ENCODE results near the gene PPM1A. TPM values are rescaled to one million over a fixed set of nuclear protein-coding genes. Genes with fewer than 3 reads are reported as not detected.

PPM1A gene
- total and polyA plus RNA-seq, 2 of the 8 experiments (the other 6 are each of a cell fraction or from before 2014, with no cell fraction given) = 14.0 to 51.2 TPM

DNA sequence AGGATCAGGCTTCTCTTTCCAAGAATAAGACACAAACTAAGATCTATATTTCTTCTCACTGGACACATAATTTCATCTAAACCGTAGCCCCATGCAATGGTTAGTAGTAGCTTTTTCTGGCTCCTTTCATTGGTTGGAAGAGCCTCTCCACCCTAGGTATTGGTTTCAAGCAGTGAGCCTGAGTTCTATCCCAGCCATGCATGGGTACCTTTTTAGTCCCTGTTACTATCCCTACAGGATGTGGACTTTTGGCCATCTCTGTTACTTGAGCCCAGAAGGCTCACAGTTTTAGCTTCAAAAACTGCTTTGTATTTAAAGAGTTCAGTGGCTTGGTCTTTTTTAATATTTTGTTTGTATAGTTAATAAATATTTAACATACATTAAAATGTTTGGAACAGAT, 16.1 kb downstream of the PPM1A start:
- DNase-seq (ENCODE audit: low read depth in 1 of 2, low spot score in 2 of 2) = no peak
- Histone ChIP-seq H4K91ac (replicated peaks; ENCODE audit: insufficient read length, low read length) (no peak overlapping the region), H4K5ac (ENCODE audit: insufficient read length, low read depth, low read length) (no peak overlapping the region), H3K4me1 (replicated peaks in 1 of 4; ENCODE audit: control insufficient read depth in 3 of 4, insufficient read depth in 4 of 4, low read length in 3 of 4) (no peaks in the 10 kb centered on the region), H3K27me3 (replicated peaks in 1 of 4; ENCODE audit: control insufficient read depth in 3 of 4, extremely low read depth in 1 of 4, insufficient read depth in 3 of 4, low read length in 3 of 4) (no peaks in the 10 kb centered on the region), H2BK20ac (ENCODE audit: low read length) (no peak overlapping the region), H3K14ac (ENCODE audit: insufficient read length) (no peak overlapping the region), H3K4ac (replicated peaks; ENCODE audit: insufficient read length, low read depth, low read length) (no peak overlapping the region), H4K8ac (ENCODE audit: extremely low read depth, insufficient read depth, low read length) (no peak overlapping the region), H2AK5ac (ENCODE audit: low read depth, low read length) (no peak overlapping the region), H3K4me2 (ENCODE audit: insufficient read depth in 1 of 2, low read depth in 2 of 2, low read length in 2 of 2) (no peak overlapping the region), H3K79me2 (ENCODE audit: control insufficient read depth in 1 of 2, insufficient read depth in 2 of 2, low read length in 2 of 2) (peaks cover 2 to 95% of the 10 kb centered on the region in 2 experiments; a peak in 2 of 4 replicates), H3K9ac (replicated peaks in 1 of 4; ENCODE audit: extremely low read depth in 1 of 4, low read depth in 3 of 4, low read length in 3 of 4) (no peak overlapping the region), H2AFZ (ENCODE audit: low read length) (no peak overlapping the region), H3K9me3 (ENCODE audit: insufficient read depth in 2 of 2, low read depth in 1 of 2, low read length in 1 of 2) (no peaks in the 10 kb centered on the region), H3K56ac (replicated peaks; ENCODE audit: insufficient read length, low read depth, low read length) (no peak overlapping the region), H2BK15ac (ENCODE audit: low read length) (0 out of 2 replicates have a peak overlapping the region, but pooled peaks have one; percentile 21), H2BK120ac (replicated peaks; ENCODE audit: low read depth, low read length) (no peak overlapping the region), H3K23ac (ENCODE audit: insufficient read length) (no peak overlapping the region), H3K4me3 (ENCODE audit: extremely low read depth in 1 of 4, insufficient read depth in 2 of 4, low read depth in 3 of 4, low read length in 4 of 4) (no peak overlapping the region), H2BK12ac (ENCODE audit: low read depth, low read length) (no peak overlapping the region), H3K23me2 (ENCODE audit: low read depth, low read length) (no peaks in the 10 kb centered on the region), H3K18ac (ENCODE audit: extremely low read depth, low read length) (no peak overlapping the region), H4K20me1 (replicated peaks in 1 of 2; ENCODE audit: control insufficient read depth in 1 of 2, insufficient read depth in 2 of 2, low read length in 2 of 2) (peaks cover 0 to 2% of the 10 kb centered on the region in 2 experiments), H3K79me1 (ENCODE audit: low read depth, low read length) (no peaks in the 10 kb centered on the region; the same call in 1 of the 2 replicates), H3K27ac (ENCODE audit: low read depth, low read length) (no peak overlapping the region), H2BK5ac (ENCODE audit: low read depth, low read length) (no peak overlapping the region), H3K36me3 (ENCODE audit: control insufficient read depth in 2 of 4, insufficient read depth in 4 of 4, low read length in 3 of 4) (no peaks in the 10 kb centered on the region; a peak in 1 of 8 replicates)
- no peak for TF ChIP-seq SIRT6 (IDR thresholded peaks at IDR 0.05; ENCODE audit: low read length)
- no peak for TF ChIP-seq KDM1A (IDR thresholded peaks at IDR 0.05; ENCODE audit: borderline replicate concordance, low read length)
- no peak for TF ChIP-seq GTF2F1 (IDR thresholded peaks at IDR 0.05; ENCODE audit: borderline replicate concordance, low read depth, low read length)
- no peak for TF ChIP-seq CBX8 (IDR thresholded peaks at IDR 0.05; ENCODE audit: borderline replicate concordance, low read depth, low read length)
- TF ChIP-seq TBP (IDR thresholded peaks at IDR 0.05; ENCODE audit: low read depth, low read length) = no peak
- no peak for TF ChIP-seq CTCF (IDR thresholded peaks at IDR 0.05; ENCODE audit: control extremely low read depth in 1 of 3, insufficient read depth in 1 of 3, low read depth in 1 of 3, low read length in 3 of 3)
- no peak for TF ChIP-seq CBX5 (IDR thresholded peaks at IDR 0.05; ENCODE audit: low read depth, low read length)
- no peak for TF ChIP-seq RBBP5 (IDR thresholded peaks at IDR 0.05; ENCODE audit: borderline replicate concordance, low read depth, low read length)
- TF ChIP-seq CREB1 (IDR thresholded peaks at IDR 0.05) = no peak
- no peak for TF ChIP-seq RFX5 (IDR thresholded peaks at IDR 0.05; ENCODE audit: borderline replicate concordance, low read depth, low read length)
- FAIRE-seq = no peak
- ChIA-PET CTCF (ENCODE audit: partially characterized antibody) (interaction anchor here (0.9 to 6.2 kb wide), 13 partner anchors 11 to 483 kb away, joined by 3 to 73 read pairs (median 7); partner anchors contain the start of gene PPM1A), POLR2A (ENCODE audit: partially characterized antibody) (interaction anchor here (1.3 kb wide), 2 partner anchors 9 to 16 kb away, joined by 3 to 7 read pairs; partner anchors contain the start of gene PPM1A)
- 74% methylated on average over 1 of the region's 1 CpG; no CpG with 5 or more reads in 1 of the 2 experiments for WGBS, 2 experiments (ENCODE audit: extremely low coverage in 1 of 2, insufficient coverage in 1 of 2, insufficient read length in 1 of 2, insufficient replicate concordance in 2 of 2, low coverage in 1 of 2, low lambda C conversion rate in 2 of 2, missing lambda C conversion rate in 1 of 2)

Measured in H1 (cell line).